ENCODE data around the gene FAM83C. TPM values are rescaled to one million over a fixed set of nuclear protein-coding genes. Genes with fewer than 3 reads are reported as not detected.

Gene FAM83C
- polyA plus RNA-seq, 4 donors, result 0.04 to 0.06 TPM; not detected in 2

DNA sequence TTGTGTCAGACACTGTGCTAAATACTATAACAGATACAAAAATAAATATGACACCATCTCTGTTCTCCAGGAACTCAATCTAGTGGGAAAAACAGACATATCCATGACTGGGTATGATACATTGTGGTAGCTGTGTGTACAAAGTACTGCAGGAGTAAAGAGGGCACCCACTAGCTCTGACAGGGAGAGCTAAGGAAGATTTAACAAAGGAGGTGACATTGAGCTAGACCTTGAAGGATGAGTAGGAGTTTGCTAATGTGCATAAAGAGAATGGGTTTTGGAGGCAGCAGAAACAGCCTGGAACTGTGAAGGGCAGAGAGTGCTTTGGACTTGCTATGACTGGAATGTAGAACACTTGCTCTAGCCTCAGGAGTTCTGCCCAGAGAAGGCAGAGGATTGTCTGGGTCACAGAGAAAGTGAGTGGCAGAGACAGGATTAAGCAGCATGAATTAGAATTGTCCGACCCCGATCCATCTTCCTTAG lies 51.4 kb downstream of the FAM83C start:
- DNase-seq (ENCODE audit: low read depth in 4 of 4, low spot score in 2 of 4), result no peak

DNA sequence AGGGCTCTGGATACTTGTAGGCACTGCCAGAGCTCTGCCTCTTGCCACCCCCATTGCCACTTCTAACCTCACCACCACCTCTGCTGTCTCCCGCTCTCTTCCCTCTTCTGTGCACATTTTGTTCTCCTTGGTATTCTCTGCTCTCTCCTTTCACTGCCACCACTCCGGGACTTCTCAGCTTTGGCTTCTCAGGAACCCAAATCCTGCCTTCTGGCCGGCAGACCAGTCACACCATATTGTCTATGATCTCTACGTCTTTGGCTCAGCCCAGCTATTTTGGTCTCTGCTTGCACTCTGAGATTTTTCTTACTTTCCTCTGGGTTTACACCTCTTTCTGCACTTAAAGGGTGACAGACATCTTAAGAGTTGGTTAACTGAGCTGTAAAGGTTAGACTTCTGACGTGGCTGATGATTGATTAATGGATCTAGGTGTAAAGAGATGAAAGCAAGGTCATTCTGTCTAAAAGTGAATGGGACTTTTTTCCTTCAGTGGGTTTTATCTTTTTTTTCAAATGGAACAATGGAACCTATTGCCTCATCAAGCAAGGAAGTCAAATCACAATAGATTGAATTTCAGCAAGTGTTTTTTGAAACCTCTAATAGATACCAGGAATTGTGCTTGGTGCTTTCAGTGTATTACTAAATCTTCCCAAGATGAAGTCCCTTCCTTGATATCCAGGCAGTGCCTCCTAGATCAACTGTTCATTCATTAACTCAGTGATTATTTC lies 52.0 kb downstream of the FAM83C start:
- no peak for DNase-seq (ENCODE audit: low read depth in 4 of 4, low spot score in 2 of 4)

DNA sequence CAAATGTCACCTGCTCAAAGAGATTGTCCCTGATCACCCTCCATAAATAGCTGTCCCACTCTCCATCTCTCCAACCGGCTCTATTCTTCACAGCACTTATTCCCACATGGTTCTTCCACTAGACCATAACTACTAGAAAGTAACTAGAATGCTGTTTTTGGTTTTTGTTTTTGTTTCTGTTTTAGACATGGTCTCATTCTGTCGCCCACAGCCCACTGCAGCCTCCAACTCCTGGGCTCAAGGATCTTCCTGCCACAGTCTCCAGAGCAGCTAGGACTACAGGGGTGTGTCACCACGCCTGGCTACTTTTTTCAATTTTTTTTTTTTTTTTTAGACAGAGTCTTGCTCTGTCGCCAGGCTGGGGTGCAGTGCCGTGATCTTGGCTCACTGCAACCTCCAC lies 53.5 kb downstream of the FAM83C start:
- no peak for DNase-seq (ENCODE audit: low read depth in 4 of 4, low spot score in 2 of 4)

DNA sequence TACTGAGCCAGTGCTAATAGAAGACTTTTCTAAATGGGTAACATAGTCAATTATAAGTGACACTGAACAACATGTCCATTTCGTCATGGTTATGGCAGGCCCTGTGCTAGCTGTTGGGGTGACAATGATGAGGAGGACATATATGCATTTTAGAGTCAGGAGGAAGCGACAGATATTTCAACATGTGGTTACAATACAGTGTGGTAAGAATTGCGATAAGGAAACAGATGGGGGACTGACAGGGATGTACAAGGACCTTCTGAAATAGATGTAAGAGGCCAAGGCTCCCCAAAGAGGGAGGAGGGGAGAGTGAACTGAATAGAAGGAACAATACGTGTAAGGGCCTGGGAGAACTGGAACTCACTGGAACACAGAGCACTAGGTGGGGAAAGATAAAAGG lies 54.1 kb downstream of the FAM83C start:
- no peak for DNase-seq (ENCODE audit: low read depth in 4 of 4, low spot score in 2 of 4)

DNA sequence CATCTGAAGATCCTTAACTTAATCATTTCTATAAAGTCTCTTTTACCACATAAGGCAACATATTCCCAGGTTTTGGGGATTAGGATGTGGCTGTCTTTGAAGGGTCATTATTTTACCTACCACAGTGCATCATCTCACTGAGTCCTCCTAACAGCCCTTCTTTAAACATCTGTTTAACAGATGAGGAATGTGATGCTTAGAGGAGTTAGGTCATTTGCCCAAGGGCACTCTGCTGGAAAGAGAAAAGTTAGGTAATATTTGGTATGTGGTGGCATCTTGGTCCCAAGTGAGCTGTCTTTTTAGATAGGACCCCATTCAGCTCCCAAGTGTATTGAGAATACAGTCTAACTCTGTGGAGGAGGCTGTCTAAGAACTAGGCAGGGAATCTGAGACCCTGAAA lies 54.7 kb downstream of the FAM83C start:
- no peak for DNase-seq (ENCODE audit: low read depth in 4 of 4, low spot score in 2 of 4)

DNA sequence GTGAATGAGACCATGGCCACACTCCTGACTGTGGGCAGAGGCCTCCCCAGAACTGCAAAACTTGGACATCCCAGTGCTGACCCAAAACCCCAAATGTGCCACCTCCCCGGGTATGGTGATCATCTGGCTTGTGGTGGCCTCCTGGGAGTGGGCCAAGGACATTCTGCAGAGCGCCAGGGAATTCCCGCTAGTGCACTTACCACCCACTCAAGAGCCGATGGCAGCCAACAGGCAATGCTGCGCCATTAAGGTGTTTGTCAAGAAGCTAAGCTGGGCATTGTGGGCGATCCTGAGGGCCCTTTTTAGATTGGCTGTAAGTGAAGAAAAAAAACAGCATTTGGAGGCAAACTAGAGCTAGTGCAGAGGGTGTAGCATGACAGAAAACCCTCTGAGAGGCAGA lies 56.3 kb downstream of the FAM83C start:
- DNase-seq (ENCODE audit: low read depth in 4 of 4, low spot score in 2 of 4), result no peak

Other genes starting within 250 kb of the FAM83C start
- gene TRPC4AP, start 199.6 kb downstream of the FAM83C start, polyA plus RNA-seq (ENCODE audit: insufficient read length in 4 of 4), result 10 to 100 TPM; 64.4 to 72.0 (median 69.2) TPM
- gene EDEM2, start 145.1 kb downstream of the FAM83C start, polyA plus RNA-seq (ENCODE audit: insufficient read length in 4 of 4), result 10 to 100 TPM; 16.8 to 17.4 (median 17.0) TPM
- gene PROCR, start 120.4 kb downstream of the FAM83C start, polyA plus RNA-seq (ENCODE audit: insufficient read length in 4 of 4), result 1 to 10 TPM; 7.5 to 10.0 (median 9.5) TPM
- gene MMP24, start 65.7 kb downstream of the FAM83C start, polyA plus RNA-seq (ENCODE audit: insufficient read length in 4 of 4), result 1 to 10 TPM; 1.7 to 2.5 (median 2.5) TPM
- 10 to 100 TPM; 37.7 to 49.2 (median 42.7) TPM for gene MMP24OS, start 14.3 kb downstream of the FAM83C start, polyA plus RNA-seq (ENCODE audit: insufficient read length in 4 of 4)
- 100 to 1,000 TPM; 140 to 182 (median 148) TPM for gene EIF6, start 7.7 kb downstream of the FAM83C start, polyA plus RNA-seq (ENCODE audit: insufficient read length in 4 of 4)
- 10 to 100 TPM; 46.0 to 60.7 (median 57.2) TPM for gene UQCC1, start 119.5 kb upstream of the FAM83C start, polyA plus RNA-seq (ENCODE audit: insufficient read length in 4 of 4)
- gene GDF5, start 145.8 kb upstream of the FAM83C start, polyA plus RNA-seq (ENCODE audit: insufficient read length in 4 of 4), result under 1 TPM; 0.08 to 0.41 (median 0.15) TPM
- gene CEP250, start 163.2 kb upstream of the FAM83C start, polyA plus RNA-seq (ENCODE audit: insufficient read length in 4 of 4), result 10 to 100 TPM; 41.2 to 73.1 (median 52.1) TPM
- gene C20orf173, start 237.2 kb upstream of the FAM83C start, polyA plus RNA-seq (ENCODE audit: insufficient read length in 4 of 4), result under 1 TPM in 1 of 4 donors, not detected in 3; 0.19 TPM
- 100 to 1,000 TPM; 346 to 382 (median 357) TPM for gene ERGIC3, start 249.7 kb upstream of the FAM83C start, polyA plus RNA-seq (ENCODE audit: insufficient read length in 4 of 4)

All from left renal cortex interstitium (tissue), 4 donors.